Femur (tissue), 1 donor: Measurements from ENCODE around the gene BCL2L11.

Source experiments
- DNase-seq: peaks from one replicate; pipeline ENCODE4 v3.0.0-alpha.2; 2017

The BCL2L11 gene

DNA sequence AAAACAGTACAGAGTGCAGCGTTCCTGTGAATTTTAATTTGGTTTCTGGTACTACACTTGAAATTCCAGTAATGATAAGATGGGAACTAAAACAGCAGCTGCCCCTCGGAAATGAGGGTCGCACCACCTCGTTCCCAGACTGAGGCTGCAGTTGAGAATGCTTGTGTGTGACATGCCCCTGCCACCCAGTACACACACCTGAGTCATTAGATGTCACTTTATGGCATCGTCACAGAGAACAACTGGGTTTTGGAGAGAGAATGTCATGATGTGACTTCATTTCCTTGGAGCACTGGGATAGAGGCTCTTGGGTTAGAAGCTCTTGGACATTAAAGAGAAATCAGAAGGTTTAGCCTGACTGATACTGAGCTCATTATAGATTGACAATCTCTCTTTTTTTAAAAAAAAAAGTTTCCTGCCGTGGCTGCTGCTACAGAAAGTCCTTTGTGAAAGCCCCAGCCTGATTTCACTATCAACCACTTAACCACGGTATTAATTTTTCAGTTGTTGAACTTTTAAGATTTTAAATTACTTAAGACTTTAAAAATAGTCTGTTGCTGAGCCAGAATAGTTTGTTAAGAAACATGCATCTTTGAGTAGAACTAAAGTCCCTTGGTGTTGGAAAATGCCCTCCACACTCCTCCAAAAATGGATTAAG lies 24.5 kb downstream of the BCL2L11 start:
- no peak for DNase-seq

GRCh38 chr2:111145951-111146350 lies 25.2 kb downstream of the BCL2L11 start:
- DNase-seq, result no peak

- no peak for DNase-seq
These were observed 27.6 kb downstream of the BCL2L11 start for GRCh38 chr2:111148225-111148873.

DNA sequence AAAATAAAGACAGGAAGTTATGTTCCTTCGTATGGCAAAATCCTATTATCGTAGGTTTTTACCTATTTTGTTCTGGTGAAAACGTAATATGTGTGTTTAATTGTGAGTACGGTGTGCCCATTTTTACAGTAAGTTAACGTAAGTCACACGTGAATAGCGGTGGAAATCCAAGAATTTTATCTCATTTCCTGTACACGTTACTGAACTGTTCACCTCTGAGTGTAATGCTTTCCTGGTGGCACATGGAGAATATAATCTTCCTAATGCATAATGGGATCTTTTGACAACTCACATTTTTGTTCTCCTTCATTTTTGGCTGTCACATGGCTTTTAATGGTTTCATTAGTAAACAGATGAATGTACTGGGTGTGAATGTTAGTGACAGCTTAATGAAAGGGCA lies 28.2 kb downstream of the BCL2L11 start:
- no peak for DNase-seq

- DNase-seq, result no peak
These were observed 29.3 kb downstream of the BCL2L11 start for GRCh38 chr2:111149882-111150455.

DNA sequence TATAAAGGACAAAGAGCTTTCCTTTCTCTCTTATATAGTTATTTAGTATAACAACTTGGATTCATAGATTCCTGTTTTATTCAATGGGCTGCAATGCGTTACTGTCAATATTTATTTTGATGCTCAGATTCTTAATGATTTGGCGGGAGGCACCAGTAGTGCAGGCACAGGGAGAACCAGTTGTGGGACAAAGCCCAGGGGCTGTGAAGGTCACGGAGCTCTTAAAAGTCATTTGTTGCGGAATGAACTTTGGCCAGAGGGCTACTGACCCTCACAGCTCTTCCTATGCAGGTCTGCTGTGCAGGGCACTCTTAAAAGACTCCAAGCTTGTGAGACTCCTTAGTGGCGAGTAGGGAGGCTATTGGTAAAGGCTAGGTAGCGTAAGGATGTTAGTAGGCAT lies 34.0 kb downstream of the BCL2L11 start:
- DNase-seq, result no peak

- no peak for DNase-seq
These were observed 34.9 kb downstream of the BCL2L11 start for GRCh38 chr2:111155610-111156009.

DNA sequence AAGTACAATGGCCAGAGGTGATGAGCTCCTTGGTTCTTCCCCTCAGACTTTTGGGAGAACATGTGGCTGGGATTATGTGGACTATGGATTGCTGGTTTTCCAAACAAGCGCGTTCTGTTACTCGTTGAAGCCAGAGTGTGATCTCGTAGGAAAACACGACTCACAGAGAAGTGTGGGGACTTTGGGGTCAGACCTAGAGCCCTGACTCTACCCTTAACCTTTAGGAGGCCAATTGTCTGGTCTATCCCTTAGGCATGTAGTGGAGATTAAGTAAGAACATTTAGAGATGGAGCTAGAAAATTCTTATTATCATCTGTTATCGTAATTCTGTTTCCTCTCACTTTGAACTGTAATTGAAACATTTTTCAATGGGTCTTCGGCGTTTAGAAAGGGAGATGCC lies 35.8 kb downstream of the BCL2L11 start:
- no peak for DNase-seq

DNA sequence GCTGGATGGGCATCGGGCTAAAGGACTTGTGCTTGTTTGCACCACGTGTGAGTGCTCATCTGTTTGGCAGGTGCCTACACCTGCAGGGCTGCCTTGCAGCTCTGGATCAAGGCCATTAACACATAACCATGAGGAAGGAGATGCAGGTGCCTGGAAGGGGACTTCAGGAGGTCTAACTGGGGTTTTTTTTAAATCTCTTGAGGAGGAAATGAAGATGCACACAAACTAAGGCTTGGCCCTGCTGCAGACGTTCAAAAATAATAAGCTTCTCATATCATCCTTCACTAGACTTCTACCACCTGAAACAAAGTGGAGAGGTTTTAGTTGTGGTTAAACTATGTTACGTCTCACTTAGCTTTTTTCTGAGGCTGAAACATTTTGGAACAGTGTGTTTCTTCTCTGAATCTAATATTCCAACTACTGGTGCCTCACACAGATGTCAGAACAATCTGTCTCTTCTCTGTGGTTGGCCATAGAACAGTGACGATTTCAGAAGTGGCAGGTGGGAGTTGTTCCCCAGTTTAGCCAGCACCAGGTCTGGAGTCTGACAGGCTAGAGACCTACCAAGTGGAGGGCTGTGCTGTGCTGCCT lies 36.5 kb downstream of the BCL2L11 start:
- DNase-seq, result no peak

DNA sequence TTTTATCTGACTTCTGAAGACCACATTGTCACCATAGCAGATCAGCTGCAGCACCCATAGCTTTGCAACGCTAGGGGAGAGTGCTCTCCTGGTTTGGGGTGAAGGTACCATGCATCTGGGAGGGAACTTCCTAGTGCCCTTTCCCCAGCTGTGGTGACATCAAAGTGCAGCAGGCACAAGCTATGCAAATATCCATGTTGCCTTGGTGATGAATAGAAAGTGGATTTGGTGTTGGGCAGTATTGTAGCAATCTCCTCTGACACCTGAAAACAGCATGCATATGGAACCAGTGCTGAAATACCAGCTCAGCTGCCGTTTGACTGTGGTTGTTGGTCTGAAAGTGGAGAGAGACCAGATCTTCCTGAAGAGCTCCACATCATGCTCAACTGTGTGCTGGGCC lies 37.1 kb downstream of the BCL2L11 start:
- no peak for DNase-seq

DNA sequence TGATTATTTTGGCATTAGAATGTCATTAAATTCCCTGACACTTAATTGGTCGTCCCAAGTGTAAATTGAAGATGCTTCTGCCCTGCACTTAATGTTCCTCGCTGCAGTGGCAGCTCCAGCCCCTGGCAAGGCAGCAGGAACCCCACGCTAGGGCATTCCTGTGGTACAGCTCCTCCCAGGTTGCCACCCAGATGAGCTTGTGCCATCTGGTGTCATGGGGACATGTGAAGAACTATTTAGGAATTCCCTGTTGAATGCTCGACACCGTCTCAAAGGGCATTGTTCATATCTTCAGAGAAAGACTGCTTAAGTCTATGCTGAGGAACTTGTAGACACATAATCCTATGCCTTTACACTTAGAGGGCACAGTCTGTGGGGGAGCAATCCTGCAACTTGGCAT lies 38.9 kb downstream of the BCL2L11 start:
- no peak for DNase-seq

DNA sequence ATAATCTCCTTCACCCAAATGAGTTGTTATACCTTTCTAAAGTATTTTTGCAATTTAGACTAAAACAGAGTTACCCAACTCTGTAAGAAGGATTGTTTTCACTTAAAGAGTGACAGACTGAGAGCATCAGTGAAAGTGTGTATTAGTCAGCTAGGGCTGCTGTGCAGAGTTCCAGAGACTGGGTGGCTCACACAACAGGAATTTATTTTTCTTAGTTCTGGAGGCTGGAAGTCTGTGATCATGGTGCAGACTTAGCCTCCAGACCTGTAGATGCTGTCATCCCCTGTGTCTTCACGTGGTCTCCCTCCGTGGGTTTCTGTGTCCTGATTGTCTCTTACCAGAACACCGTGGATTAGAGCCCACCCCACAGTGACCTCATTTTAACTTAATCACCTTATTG lies 40.0 kb downstream of the BCL2L11 start:
- no peak for DNase-seq

- DNase-seq, result peak; percentile 69
These were observed 41.3 kb downstream of the BCL2L11 start for GRCh38 chr2:111161971-111162370.

DNA sequence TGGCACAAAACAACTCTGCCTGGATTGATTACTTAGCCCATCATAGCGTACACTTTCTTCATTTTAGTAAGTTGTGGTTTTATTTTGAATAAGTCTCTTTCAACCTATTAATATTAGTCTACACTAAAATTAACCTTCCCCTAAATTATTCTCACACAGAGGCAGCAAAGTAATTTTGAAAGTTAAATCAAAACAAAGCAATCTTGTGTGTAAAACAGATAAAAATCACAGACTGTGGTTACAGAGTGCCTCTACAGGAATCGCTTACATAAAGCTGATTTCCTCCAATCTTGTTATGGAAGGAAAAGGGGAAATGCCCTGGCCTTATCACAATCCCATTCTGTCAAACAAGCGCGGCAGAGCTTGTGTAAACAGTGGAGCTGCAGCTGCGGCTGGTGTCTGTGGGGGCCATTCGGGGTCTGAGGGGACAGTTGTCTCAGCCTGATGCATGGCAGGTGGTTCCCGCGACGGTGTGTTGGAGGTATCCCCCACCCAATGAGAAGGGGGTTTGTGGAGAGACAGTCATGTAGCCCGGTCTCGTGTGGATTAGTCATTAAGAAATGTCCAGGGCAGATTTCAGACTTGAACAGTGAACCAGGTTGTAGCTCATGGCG lies 42.1 kb downstream of the BCL2L11 start:
- DNase-seq, result no peak

- no peak for DNase-seq
These were observed 43.4 kb downstream of the BCL2L11 start for GRCh38 chr2:111164078-111164477.

DNA sequence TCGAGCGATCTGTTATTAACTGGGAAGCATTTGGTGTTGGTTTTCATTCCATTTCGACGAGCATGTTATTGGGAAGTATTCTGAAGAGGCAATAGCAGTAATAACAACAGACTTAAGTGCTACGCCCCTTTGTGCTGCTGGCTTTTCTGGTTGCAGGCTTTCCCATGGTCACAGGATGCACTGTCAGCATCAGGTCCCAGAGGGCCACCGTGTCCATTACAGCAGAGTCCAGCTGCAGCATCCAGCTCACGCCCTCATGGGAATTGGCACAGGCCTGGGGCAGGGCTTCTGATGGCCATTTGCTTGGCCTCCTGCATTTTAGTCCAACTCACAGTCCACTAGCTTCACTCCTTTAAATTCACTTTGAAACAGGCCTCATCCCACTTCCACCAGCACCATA lies 44.4 kb downstream of the BCL2L11 start:
- DNase-seq, result peak; percentile 39

- no peak for DNase-seq
These were observed 45.4 kb downstream of the BCL2L11 start for GRCh38 chr2:111166115-111166514.

DNA sequence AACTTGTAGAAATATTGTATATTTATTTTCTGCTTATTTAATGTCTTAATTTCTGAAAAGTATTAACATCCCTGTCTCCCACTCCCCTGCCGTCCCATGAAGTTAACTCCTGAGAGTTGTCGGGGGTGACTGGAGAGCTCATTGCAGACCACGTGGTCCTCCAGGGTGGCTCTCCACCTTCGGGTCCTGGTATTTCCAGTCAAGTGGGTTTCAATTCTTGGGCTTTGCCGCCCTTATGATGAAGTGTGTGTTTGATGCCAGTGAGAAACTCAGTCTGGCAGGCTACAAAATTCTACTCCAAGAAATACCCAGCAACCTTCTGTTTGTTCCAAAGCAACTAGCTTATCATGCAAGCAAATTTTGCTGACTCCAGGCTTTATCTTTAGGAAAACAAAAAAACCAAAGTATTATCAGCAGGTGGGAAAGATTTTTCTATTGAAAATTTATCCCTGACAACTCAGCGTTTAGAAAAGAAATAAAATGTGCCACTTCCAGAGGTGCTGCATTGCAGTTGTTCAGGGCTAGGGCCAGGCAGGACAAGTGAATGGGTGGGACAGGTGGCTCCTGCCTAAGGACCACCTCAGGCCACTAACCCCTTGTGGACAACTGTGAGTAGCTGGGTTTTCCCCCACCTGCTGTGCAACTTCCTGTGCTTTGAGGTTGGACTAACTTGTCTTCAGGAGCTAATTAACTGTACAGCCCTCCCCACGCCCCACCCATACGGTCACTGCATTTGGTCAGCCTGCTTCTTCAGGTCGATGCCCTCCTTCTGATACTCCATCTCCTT lies 46.6 kb downstream of the BCL2L11 start:
- DNase-seq, result no peak

- DNase-seq, result no peak
These were observed 47.1 kb downstream of the BCL2L11 start for GRCh38 chr2:111167863-111168162.

- peak; percentile 38 for DNase-seq
These were observed 48.0 kb downstream of the BCL2L11 start for GRCh38 chr2:111168528-111169239.

DNA sequence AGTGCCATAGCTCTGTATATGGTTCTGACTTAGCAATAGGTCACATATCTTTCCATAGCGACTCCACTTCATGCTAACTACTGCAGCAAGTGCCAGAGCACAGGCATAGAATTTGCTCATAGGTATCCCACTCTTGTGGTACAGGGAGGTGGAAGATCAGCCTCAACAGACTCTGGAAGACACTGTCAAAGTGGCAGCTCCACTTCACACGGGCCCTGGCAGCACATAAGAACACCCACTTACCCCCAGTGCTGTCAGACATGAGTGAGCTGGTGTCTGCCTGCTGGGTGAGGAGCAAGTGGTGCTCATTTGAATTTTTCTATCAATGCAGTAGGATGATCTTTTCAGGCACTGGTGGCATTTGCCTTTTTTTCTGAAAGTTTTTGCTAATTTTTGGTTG lies 48.6 kb downstream of the BCL2L11 start:
- DNase-seq, result no peak

DNA sequence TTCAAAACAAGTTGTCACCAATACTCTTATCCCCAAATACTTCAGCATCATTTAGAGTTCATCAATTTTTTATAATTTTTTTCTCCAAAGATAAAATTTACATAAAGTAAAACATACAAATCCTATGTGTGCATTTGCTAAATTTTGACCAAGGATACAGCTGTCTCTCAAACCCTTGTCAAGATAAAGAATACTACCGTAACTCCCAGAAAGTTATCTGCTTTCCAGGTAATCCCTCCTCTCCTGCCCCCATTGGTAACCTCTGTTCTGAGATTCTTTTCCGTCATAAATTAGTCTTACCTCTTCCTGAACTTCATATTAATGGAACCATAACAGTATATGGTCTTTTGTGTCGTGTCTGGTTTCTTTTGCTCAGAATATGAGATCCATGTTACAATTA lies 49.2 kb downstream of the BCL2L11 start:
- DNase-seq, result no peak
